ENCODE data around the gene DUS2. TPM values are rescaled to one million over a fixed set of nuclear protein-coding genes. Genes with fewer than 3 reads are reported as not detected.
A peak's percentile ranks its signal among the peaks of the same experiment; 100 is the strongest.

Gene DUS2
- total and polyA plus RNA-seq, 9 of the 15 experiments (the other 6 are each of a cell fraction or from before 2014, with no cell fraction given), result 5.8 to 22.5 (median 20.6) TPM

- H3K27me3 ChIP-seq (ENCODE audit: control insufficient read depth in 2 of 2, insufficient read depth in 2 of 2, low read length in 2 of 2), result no peaks in the 10 kb centered on the region
- no peaks in the 10 kb centered on the region for H3K9me1 ChIP-seq (ENCODE audit: control insufficient read depth, insufficient read depth, low read length)
- peak overlapping the region in 1 of 2 experiments; percentile 31; a peak in 2 of 4 replicates for H3K9ac ChIP-seq (ENCODE audit: insufficient read depth in 1 of 2, low read depth in 2 of 2, low read length in 2 of 2)
- H2AFZ ChIP-seq (ENCODE audit: low read depth, low read length), result 0 out of 2 replicates have a peak overlapping the region, but pooled peaks have one; percentile 7
- no TSS peak for BruUV-seq (replicated peaks)
- no peak for FAIRE-seq
- POLR2A ChIA-PET, result interaction anchor here (1.0 to 1.9 kb wide), 2 partner anchors 33 to 53 kb away, joined by 3 to 4 read pairs; partner anchors contain the start of genes DDX28 and DUS2
- H3K4me2 ChIP-seq (ENCODE audit: insufficient read depth, low read length), result no peak overlapping the region
- ATAC-seq, result no peak
- CTCF ChIA-PET (ENCODE audit: low intra/inter-chr PET ratio), result no interaction called here
- WGBS (ENCODE audit: insufficient coverage, low coverage, missing lambda C conversion rate), result 70% methylated on average over 2 of the region's 3 CpGs
- no peak overlapping the region for H3K4me3 ChIP-seq
- no peak for DNase-seq (ENCODE audit: extremely low read depth in 1 of 4, low spot score in 3 of 4)
- H3K79me2 ChIP-seq (ENCODE audit: control insufficient read depth, insufficient read depth, low read length), result no peaks in the 10 kb centered on the region
- H3K9me3 ChIP-seq (replicated peaks; ENCODE audit: control insufficient read depth, insufficient read depth, low read depth, low read length), result no peaks in the 10 kb centered on the region
- in situ Hi-C loops (cut with MboI), result no loop called here
- TF ChIP-seq ZNF121 (CRISPR knock-in tag; conservative IDR thresholded peaks at IDR 0.05) (peak; percentile 85), DPF2 (IDR thresholded peaks at IDR 0.05) (no peak), CEBPB (tag; IDR thresholded peaks at IDR 0.05) (peak; percentile 63; the same call in 1 of the 2 replicates)
- H3K4me1 ChIP-seq (replicated peaks in 1 of 2; ENCODE audit: control insufficient read depth in 2 of 2, insufficient read depth in 2 of 2, low read length in 2 of 2), result peaks cover 22 to 28% of the 10 kb centered on the region in 2 experiments
- H4K20me1 ChIP-seq (replicated peaks; ENCODE audit: control insufficient read depth, insufficient read depth, low read length), result no peaks in the 10 kb centered on the region
- intact Hi-C loops (cut with micrococcal nuclease), result no loop called here
- H3K36me3 ChIP-seq (ENCODE audit: control insufficient read depth, insufficient read depth, low read length), result no peaks in the 10 kb centered on the region
- H3K27ac ChIP-seq (ENCODE audit: extremely low read depth, low read depth, low read length), result no peak overlapping the region
These were observed 34.4 kb upstream of the DUS2 start for GRCh38 chr16:67988675-67989074.

DNA sequence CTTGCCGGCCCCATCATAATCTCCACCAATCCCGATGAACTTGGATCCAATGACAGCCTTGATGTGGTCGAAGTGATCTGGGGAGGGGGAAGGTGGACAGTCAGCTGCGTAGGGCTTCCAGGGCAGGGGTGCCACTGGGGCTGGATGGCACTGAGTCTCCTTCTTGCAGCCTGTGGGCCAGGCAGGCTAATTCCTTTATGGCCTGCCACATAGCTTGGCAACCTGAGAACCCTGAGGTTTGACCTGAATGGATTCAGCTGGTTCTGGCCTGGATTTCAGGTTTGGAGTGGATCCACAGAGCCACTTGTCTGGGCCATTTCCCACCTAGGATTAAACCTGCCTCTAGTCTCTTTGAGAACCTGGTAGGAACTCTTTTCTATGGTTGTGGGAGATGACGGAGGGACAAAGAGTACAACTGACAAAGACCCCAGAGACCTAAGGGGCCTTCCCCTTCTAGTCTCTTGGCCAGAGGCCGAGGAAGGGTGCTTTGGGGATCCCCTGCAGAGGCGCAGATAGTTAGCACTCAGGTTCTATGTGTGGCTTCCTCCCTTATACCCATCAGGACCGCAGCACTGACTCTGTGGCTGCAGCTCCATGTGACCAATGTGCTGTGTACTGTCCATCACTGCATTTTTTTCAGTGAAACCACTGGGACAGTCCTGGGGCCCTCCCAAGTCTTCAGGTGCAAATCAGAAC is 33.6 kb upstream of the DUS2 start:
- Histone ChIP-seq H3K27ac (ENCODE audit: extremely low read depth, low read depth, low read length) (no peak overlapping the region), H3K36me3 (ENCODE audit: control insufficient read depth, insufficient read depth, low read length) (no peaks in the 10 kb centered on the region), H3K27me3 (ENCODE audit: control insufficient read depth in 2 of 2, insufficient read depth in 2 of 2, low read length in 2 of 2) (no peaks in the 10 kb centered on the region), H2AFZ (ENCODE audit: low read depth, low read length) (no peak overlapping the region; the same call in 1 of the 2 replicates), H3K4me3 (no peak overlapping the region), H3K79me2 (ENCODE audit: control insufficient read depth, insufficient read depth, low read length) (no peaks in the 10 kb centered on the region), H3K9ac (ENCODE audit: insufficient read depth in 1 of 2, low read depth in 2 of 2, low read length in 2 of 2) (peak overlapping the region in 1 of 2 experiments; percentile 31; a peak in 1 of 4 replicates), H3K4me1 (replicated peaks in 1 of 2; ENCODE audit: control insufficient read depth in 2 of 2, insufficient read depth in 2 of 2, low read length in 2 of 2) (peaks cover 25 to 32% of the 10 kb centered on the region in 2 experiments), H4K20me1 (replicated peaks; ENCODE audit: control insufficient read depth, insufficient read depth, low read length) (no peaks in the 10 kb centered on the region), H3K4me2 (ENCODE audit: insufficient read depth, low read length) (no peak overlapping the region), H3K9me3 (replicated peaks; ENCODE audit: control insufficient read depth, insufficient read depth, low read depth, low read length) (no peaks in the 10 kb centered on the region), H3K9me1 (ENCODE audit: control insufficient read depth, insufficient read depth, low read length) (no peaks in the 10 kb centered on the region)
- POLR2A ChIA-PET, result interaction anchor here (0.6 to 1.9 kb wide), 5 partner anchors 33 to 232 kb away, joined by 3 to 4 read pairs (median 3); partner anchors contain the start of genes DDX28 and DUS2
- 47% methylated on average over 8 of the region's 8 CpGs for WGBS (ENCODE audit: insufficient coverage, low coverage, missing lambda C conversion rate)
- FAIRE-seq (no peak), ATAC-seq (no peak), DNase-seq (ENCODE audit: extremely low read depth in 1 of 4, low spot score in 3 of 4) (no peak)
- in situ Hi-C loops (cut with MboI), result loop anchor here (10.0 kb wide), 1 partner anchor 325 kb away; the partner anchor contains the start of genes PRMT7 and SLC7A6OS
- CTCF ChIA-PET (ENCODE audit: low intra/inter-chr PET ratio), result no interaction called here
- intact Hi-C loops (cut with micrococcal nuclease), result no loop called here
- no TSS peak for BruUV-seq (replicated peaks)
- TF ChIP-seq CBX8 (IDR thresholded peaks at IDR 0.05; ENCODE audit: borderline replicate concordance, extremely low read depth, low read depth, low read length, poor library complexity, severe bottlenecking) (no peak), MITF (IDR thresholded peaks at IDR 0.05) (no peak), ARID2 (IDR thresholded peaks at IDR 0.05) (no peak), ZNF511 (CRISPR knock-in tag; IDR thresholded peaks at IDR 0.05) (no peak), ATF1 (CRISPR knock-in tag; IDR thresholded peaks at IDR 0.05) (no peak), ATF1 (tag; IDR thresholded peaks at IDR 0.05) (no peak)
- TF ChIP-seq, protein P1, sequence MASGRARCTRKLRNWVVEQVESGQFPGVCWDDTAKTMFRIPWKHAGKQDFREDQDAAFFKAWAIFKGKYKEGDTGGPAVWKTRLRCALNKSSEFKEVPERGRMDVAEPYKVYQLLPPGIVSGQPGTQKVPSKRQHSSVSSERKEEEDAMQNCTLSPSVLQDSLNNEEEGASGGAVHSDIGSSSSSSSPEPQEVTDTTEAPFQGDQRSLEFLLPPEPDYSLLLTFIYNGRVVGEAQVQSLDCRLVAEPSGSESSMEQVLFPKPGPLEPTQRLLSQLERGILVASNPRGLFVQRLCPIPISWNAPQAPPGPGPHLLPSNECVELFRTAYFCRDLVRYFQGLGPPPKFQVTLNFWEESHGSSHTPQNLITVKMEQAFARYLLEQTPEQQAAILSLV (tag; IDR thresholded peaks at IDR 0.05), result no peak
- TF ChIP-seq, protein P2, sequence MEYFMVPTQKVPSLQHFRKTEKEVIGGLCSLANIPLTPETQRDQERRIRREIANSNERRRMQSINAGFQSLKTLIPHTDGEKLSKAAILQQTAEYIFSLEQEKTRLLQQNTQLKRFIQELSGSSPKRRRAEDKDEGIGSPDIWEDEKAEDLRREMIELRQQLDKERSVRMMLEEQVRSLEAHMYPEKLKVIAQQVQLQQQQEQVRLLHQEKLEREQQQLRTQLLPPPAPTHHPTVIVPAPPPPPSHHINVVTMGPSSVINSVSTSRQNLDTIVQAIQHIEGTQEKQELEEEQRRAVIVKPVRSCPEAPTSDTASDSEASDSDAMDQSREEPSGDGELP (CRISPR knock-in tag; IDR thresholded peaks at IDR 0.05; ENCODE audit: borderline replicate concordance), result no peak
